Measurements from ENCODE around the gene ADAMTS2.

The ADAMTS2 gene

GRCh38 chr5:179269781-179270543, 75.3 kb downstream of the ADAMTS2 start:
- H3K9me3 ChIP-seq (ENCODE audit: insufficient read depth, low read depth, low read length), result no peaks in the 10 kb centered on the region
- WGBS, result 91% methylated on average over 13 of the region's 13 CpGs
- H3K27ac ChIP-seq (ENCODE audit: low read depth, low read length), result no peak overlapping the region
- H3K4me3 ChIP-seq (ENCODE audit: low read length), result no peak overlapping the region
- H3K36me3 ChIP-seq (ENCODE audit: insufficient read depth, low read length), result no peaks in the 10 kb centered on the region
- H3K9ac ChIP-seq (ENCODE audit: low read depth, low read length), result no peak overlapping the region
- no peaks in the 10 kb centered on the region for H3K27me3 ChIP-seq (ENCODE audit: insufficient read depth, low read length)
- 0 out of 2 replicates have a peak, but pooled peaks cover 11% of the 10 kb centered on the region for H3K4me1 ChIP-seq (ENCODE audit: insufficient read depth, low read length)

- WGBS, result 92% methylated on average over 12 of the region's 12 CpGs
These were observed 76.1 kb downstream of the ADAMTS2 start for GRCh38 chr5:179268966-179269693.

GRCh38 chr5:179268399-179268952, 76.8 kb downstream of the ADAMTS2 start:
- Histone ChIP-seq H3K27me3 (ENCODE audit: insufficient read depth, low read length) (no peaks in the 10 kb centered on the region), H3K4me1 (ENCODE audit: insufficient read depth, low read length) (0 out of 2 replicates have a peak, but pooled peaks cover 13% of the 10 kb centered on the region), H3K27ac (ENCODE audit: low read depth, low read length) (no peak overlapping the region), H3K36me3 (ENCODE audit: insufficient read depth, low read length) (no peaks in the 10 kb centered on the region), H3K4me3 (ENCODE audit: low read length) (no peak overlapping the region), H3K9ac (ENCODE audit: low read depth, low read length) (no peak overlapping the region), H3K9me3 (ENCODE audit: insufficient read depth, low read depth, low read length) (no peaks in the 10 kb centered on the region)
- 89% methylated on average over 16 of the region's 16 CpGs for WGBS

More at GRCh38 chr5:179268966-179269693, 76.1 kb downstream of the ADAMTS2 start:
- Histone ChIP-seq H3K36me3 (ENCODE audit: insufficient read depth, low read length) (no peaks in the 10 kb centered on the region), H3K4me1 (ENCODE audit: insufficient read depth, low read length) (0 out of 2 replicates have a peak, but pooled peaks cover 13% of the 10 kb centered on the region), H3K27me3 (ENCODE audit: insufficient read depth, low read length) (no peaks in the 10 kb centered on the region), H3K27ac (ENCODE audit: low read depth, low read length) (no peak overlapping the region), H3K9me3 (ENCODE audit: insufficient read depth, low read depth, low read length) (no peaks in the 10 kb centered on the region), H3K4me3 (ENCODE audit: low read length) (no peak overlapping the region), H3K9ac (ENCODE audit: low read depth, low read length) (no peak overlapping the region)

GRCh38 chr5:179267671-179268083, 77.6 kb downstream of the ADAMTS2 start:
- 86% methylated on average over 10 of the region's 10 CpGs for WGBS
- 0 out of 2 replicates have a peak, but pooled peaks cover 13% of the 10 kb centered on the region for H3K4me1 ChIP-seq (ENCODE audit: insufficient read depth, low read length)

GRCh38 chr5:179267071-179267670, 78.1 kb downstream of the ADAMTS2 start:
- no peaks in the 10 kb centered on the region for H3K9me3 ChIP-seq (ENCODE audit: insufficient read depth, low read depth, low read length)

More at GRCh38 chr5:179267671-179268083, 77.6 kb downstream of the ADAMTS2 start:
- H3K36me3 ChIP-seq (ENCODE audit: insufficient read depth, low read length), result no peaks in the 10 kb centered on the region
- H3K9ac ChIP-seq (ENCODE audit: low read depth, low read length), result no peak overlapping the region
- no peaks in the 10 kb centered on the region for H3K27me3 ChIP-seq (ENCODE audit: insufficient read depth, low read length)
- no peak overlapping the region for H3K4me3 ChIP-seq (ENCODE audit: low read length)
- H3K9me3 ChIP-seq (ENCODE audit: insufficient read depth, low read depth, low read length), result no peaks in the 10 kb centered on the region
- H3K27ac ChIP-seq (ENCODE audit: low read depth, low read length), result no peak overlapping the region

GRCh38 chr5:179266291-179267070, 78.8 kb downstream of the ADAMTS2 start:
- Histone ChIP-seq H3K27me3 (ENCODE audit: insufficient read depth, low read length) (no peaks in the 10 kb centered on the region), H3K9me3 (ENCODE audit: insufficient read depth, low read depth, low read length) (no peaks in the 10 kb centered on the region), H3K4me1 (ENCODE audit: insufficient read depth, low read length) (0 out of 2 replicates have a peak, but pooled peaks cover 13% of the 10 kb centered on the region), H3K9ac (ENCODE audit: low read depth, low read length) (no peak overlapping the region), H3K4me3 (ENCODE audit: low read length) (no peak overlapping the region), H3K27ac (ENCODE audit: low read depth, low read length) (no peak overlapping the region), H3K36me3 (ENCODE audit: insufficient read depth, low read length) (no peaks in the 10 kb centered on the region)
- 89% methylated on average over 13 of the region's 13 CpGs for WGBS

More at GRCh38 chr5:179267071-179267670, 78.1 kb downstream of the ADAMTS2 start:
- H3K4me1 ChIP-seq (ENCODE audit: insufficient read depth, low read length), result 0 out of 2 replicates have a peak, but pooled peaks cover 13% of the 10 kb centered on the region
- no peaks in the 10 kb centered on the region for H3K27me3 ChIP-seq (ENCODE audit: insufficient read depth, low read length)
- WGBS, result 89% methylated on average over 15 of the region's 17 CpGs
- H3K4me3 ChIP-seq (ENCODE audit: low read length), result no peak overlapping the region
- H3K9ac ChIP-seq (ENCODE audit: low read depth, low read length), result no peak overlapping the region
- H3K36me3 ChIP-seq (ENCODE audit: insufficient read depth, low read length), result no peaks in the 10 kb centered on the region
- H3K27ac ChIP-seq (ENCODE audit: low read depth, low read length), result no peak overlapping the region

GRCh38 chr5:179265514-179266290, 79.6 kb downstream of the ADAMTS2 start:
- H3K9me3 ChIP-seq (ENCODE audit: insufficient read depth, low read depth, low read length), result no peaks in the 10 kb centered on the region
- H3K4me3 ChIP-seq (ENCODE audit: low read length), result no peak overlapping the region
- H3K27ac ChIP-seq (ENCODE audit: low read depth, low read length), result no peak overlapping the region
- 56% methylated on average over 35 of the region's 35 CpGs for WGBS
- H3K36me3 ChIP-seq (ENCODE audit: insufficient read depth, low read length), result no peaks in the 10 kb centered on the region
- peak overlapping the region; percentile 30; the same call in 1 of the 2 replicates for H3K9ac ChIP-seq (ENCODE audit: low read depth, low read length)
- H3K4me1 ChIP-seq (ENCODE audit: insufficient read depth, low read length), result 0 out of 2 replicates have a peak, but pooled peaks cover 13% of the 10 kb centered on the region
- no peaks in the 10 kb centered on the region for H3K27me3 ChIP-seq (ENCODE audit: insufficient read depth, low read length)

- peak overlapping the region; percentile 30; the same call in 1 of the 2 replicates for H3K9ac ChIP-seq (ENCODE audit: low read depth, low read length)
- H3K36me3 ChIP-seq (ENCODE audit: insufficient read depth, low read length), result no peaks in the 10 kb centered on the region
- H3K27ac ChIP-seq (ENCODE audit: low read depth, low read length), result no peak overlapping the region
- no peak overlapping the region for H3K4me3 ChIP-seq (ENCODE audit: low read length)
- no peaks in the 10 kb centered on the region for H3K9me3 ChIP-seq (ENCODE audit: insufficient read depth, low read depth, low read length)
- no peaks in the 10 kb centered on the region for H3K27me3 ChIP-seq (ENCODE audit: insufficient read depth, low read length)
- H3K4me1 ChIP-seq (ENCODE audit: insufficient read depth, low read length), result 0 out of 2 replicates have a peak, but pooled peaks cover 13% of the 10 kb centered on the region
- 82% methylated on average over 24 of the region's 24 CpGs for WGBS
These were observed 80.3 kb downstream of the ADAMTS2 start for GRCh38 chr5:179264783-179265513.

- Histone ChIP-seq H3K27me3 (ENCODE audit: insufficient read depth, low read length) (no peaks in the 10 kb centered on the region), H3K9me3 (ENCODE audit: insufficient read depth, low read depth, low read length) (no peaks in the 10 kb centered on the region), H3K4me1 (ENCODE audit: insufficient read depth, low read length) (0 out of 2 replicates have a peak, but pooled peaks cover 13% of the 10 kb centered on the region), H3K9ac (ENCODE audit: low read depth, low read length) (no peak overlapping the region), H3K36me3 (ENCODE audit: insufficient read depth, low read length) (no peaks in the 10 kb centered on the region), H3K4me3 (ENCODE audit: low read length) (no peak overlapping the region), H3K27ac (ENCODE audit: low read depth, low read length) (no peak overlapping the region)
- 94% methylated on average over 13 of the region's 13 CpGs for WGBS
These were observed 81.0 kb downstream of the ADAMTS2 start for GRCh38 chr5:179264053-179264782.
